HUDEP-2 (cell line): ENCODE measurements around the gene ZFR2.
"Not testable (repeated sequence)": the region's sequence is repeated elsewhere in the genome, so short reads cannot be mapped to it uniquely, and the experiment has no call there.

Experiments used
- DNase-seq, 76 experiments: peaks; one replicate each; lab custom pipeline; 2025; ENCODE audit not compliant: unreplicated experiment in 76 of 76; lab: John Stamatoyannopoulos, UW

ZFR2 gene

DNA sequence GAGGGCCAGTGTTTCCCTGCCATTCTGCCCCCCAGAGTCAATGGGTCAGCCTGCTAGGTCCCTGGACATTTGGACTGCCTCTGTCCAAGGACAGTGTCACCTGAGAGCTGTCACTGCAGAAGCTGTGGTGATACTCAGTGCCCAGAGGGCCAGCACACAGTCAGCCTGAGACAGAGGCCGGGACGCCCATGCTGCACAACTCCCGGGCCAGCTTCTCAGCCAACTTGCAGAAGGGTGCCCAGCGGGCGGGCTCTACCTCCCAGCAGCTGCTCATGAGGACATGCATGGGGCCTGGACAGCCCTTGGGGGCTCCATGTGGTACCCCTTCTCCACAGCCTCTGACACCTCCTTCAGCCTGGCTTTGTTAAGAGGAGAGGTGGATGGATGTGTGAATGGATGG, 93.0 kb downstream of the ZFR2 start:
- no peak for DNase-seq

- DNase-seq = no peak
Measured at GRCh38 chr19:3775374-3775711, 93.5 kb downstream of the ZFR2 start.

GRCh38 chr19:3774621-3775373, 94.0 kb downstream of the ZFR2 start:
- no peak for DNase-seq

DNA sequence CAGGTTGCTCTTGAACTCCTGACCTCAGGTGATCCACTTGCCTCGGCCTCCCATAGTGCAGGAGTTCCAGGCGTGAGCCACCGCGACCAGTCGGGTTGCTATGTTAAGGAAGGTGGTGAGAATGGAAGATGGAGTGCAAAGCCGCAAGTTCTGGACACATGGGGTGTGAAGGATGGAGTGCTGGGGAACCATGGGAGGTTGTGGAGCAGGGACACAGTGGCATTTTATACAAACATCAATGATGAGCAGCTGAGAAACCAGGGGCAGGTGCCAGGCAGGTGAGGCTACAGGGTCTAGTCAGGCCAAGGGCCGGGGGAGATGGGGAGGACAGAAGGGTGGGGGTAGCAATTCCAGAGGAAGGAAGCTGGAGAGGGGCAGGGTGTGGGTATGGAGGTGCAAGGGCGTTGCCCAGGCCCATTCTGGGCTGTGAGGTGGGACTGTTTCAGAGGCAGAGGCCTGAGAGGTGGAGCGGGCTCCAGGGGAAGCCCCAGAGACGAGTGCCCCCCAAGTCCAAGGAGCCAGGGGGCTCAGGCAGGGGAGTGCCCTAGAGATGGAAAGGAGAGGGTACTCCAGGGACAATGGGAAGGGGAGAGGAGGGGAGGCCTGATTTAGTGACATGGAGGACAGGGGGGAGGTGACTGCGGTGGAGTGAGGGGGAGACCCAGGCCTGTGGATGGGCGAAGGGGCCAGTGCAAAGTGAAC, 94.9 kb downstream of the ZFR2 start:
- DNase-seq = no peak

DNA sequence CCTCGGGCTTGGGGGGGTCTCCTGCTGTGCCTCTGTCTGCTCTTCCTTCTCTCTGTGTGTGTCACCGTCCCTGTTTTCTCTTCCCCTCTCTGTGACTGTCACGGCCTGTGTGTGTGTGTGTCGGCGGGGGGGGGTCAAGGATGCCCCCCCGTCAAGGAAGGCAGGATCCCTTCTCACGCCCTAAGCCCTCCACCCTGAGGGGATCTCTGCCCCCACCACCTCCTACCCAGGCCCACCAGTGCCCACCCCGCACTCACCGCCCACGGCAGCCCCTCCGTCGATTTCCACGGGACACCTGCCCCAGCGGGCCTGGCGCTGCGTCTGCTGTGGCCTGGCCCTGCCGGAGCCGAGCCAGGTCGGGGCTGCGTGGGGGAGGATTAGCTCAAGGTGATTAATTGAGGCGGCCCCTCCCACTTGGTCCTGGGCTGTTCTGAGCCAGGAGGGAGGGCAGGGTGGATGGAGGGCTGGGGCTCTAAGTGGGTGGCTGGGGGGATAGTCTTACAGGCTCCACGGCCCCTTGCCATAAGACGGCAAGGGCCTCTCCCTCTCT, 96.9 kb downstream of the ZFR2 start, which contains the start of gene RAX2:
Gene RAX2, minus strand, starts transcription at position 323 of the 550 bp plus-strand sequence. CDS start 486 bp downstream, outside the sequence.
- DNase-seq = no peak

GRCh38 chr19:3771000-3771905, 97.6 kb downstream of the ZFR2 start:
- DNase-seq = no peak

- no peak for DNase-seq
Measured at GRCh38 chr19:3770136-3770999, 98.5 kb downstream of the ZFR2 start.

DNA sequence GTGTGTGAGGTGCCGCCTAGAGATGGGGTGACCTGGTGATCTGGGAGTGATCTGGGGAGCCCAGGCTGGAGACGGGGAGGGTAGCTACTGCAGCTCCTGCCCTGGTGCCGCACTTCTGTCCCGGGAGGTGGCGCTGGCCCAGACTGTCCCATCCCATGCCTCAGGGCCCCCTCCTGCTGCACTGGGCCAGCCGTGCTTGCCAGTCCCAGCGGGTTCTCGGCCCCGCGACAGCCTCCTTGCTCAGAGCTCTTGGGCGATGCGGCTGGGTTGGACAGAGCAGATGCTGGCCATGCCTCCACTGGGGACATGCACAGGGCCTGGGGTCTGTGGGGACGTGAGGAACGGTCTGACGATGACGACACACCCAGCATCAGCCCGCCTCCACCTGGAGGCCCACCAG, 99.3 kb downstream of the ZFR2 start:
- DNase-seq = no peak

GRCh38 chr19:3768748-3769099, 100.1 kb downstream of the ZFR2 start:
- no peak for DNase-seq

DNA sequence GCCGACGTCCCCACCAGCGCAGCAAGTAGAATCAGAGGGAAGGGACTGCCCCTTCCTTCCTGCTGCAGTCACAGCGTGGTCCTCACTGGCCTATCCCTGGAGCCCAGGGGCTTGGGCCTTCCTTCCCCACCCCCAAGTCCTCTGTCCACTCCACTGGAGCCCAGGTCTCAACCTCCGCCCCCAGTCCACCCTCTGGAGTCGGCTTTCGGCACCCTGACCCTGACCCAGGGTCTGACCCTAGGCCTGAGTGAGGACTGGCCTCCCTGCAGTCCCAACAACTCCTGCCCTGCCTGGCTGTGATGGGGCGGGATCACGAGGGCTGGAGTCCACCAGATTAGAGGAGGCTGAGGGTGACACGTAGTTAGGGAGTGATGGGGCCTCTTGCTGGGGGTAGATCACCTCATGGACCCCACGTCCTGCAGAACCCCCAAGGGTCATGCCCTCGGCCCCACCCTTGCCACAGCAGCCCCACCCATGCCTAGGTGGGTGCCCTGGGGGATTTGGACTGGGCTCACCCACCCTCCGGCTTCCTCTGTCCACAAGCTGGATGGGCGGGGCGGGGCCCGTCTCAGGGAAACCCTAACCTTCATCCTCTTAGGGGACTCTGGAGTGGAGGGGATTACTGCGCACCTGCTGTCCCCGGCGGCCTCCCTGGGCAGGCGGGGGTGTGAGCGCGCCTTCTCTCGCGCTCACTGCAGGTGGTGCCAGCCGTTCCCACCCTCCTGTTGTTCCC, 100.7 kb downstream of the ZFR2 start:
- no peak for DNase-seq

- DNase-seq = no peak
Measured at GRCh38 chr19:3767050-3767449, 101.8 kb downstream of the ZFR2 start.

- no peak for DNase-seq
Measured at GRCh38 chr19:3766520-3766919, 102.3 kb downstream of the ZFR2 start.

GRCh38 chr19:3765757-3766156, 103.1 kb downstream of the ZFR2 start:
- not testable (repeated sequence) for DNase-seq

- DNase-seq = no peak
Measured at GRCh38 chr19:3765121-3765520, 103.7 kb downstream of the ZFR2 start.

GRCh38 chr19:3762501-3763459, 106.1 kb downstream of the ZFR2 start, which contains the start of gene MRPL54:
MRPL54 (plus strand) TSS chr19:3762682; CDS start chr19:3762701, 19 bp downstream.
- DNase-seq = peak; percentile 82 to 100 (median 100)

DNA sequence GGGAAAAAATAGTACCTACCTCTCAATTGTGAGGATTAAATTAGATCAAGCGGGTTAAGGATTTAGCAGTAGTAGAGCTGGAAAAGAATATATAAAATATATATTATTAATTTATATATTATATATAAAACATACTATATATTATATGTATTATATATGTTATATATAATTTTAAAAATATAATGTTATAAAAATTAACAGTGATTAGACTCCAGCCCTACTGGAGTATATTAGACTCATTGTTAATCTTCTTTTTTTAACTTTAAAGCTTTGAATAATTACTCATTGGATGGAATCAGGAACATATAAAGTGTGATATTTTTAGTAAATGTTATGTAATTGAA, 106.7 kb downstream of the ZFR2 start:
- DNase-seq = no peak

DNA sequence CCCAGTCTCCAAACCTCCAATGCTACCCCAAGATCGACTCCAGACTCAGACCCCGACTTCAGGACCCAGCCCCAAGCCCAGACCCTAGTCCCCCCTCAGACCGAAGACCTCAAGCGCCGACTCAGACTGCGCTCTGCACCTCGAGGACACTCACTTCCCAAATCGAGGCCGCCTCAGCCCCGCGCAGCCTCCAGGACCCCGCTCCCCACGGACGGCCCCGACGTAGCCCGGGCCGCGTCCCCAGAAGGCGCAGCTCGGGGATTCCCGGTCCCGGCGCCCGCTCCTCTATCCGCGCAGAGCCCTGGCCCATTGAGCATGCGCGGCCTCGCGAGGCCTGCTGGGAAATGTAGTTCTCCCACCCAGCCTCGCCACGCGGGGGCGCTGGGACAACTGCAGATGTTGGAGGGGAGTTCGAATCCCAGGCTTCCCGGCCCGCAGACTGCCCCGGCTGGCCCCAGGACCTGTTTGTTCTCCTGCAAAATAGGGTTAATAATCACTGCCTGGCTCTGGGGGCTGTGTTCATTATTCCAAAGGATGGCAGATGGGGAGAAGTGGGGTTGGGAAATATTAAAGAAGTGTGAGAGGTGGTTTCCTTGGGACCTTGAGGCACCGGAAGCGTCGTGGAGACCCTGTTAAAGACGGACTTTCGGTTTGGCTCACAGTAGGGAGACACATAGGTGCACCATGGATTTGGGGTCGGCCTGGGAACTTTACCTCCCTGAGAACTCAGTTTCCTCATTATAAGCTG, 107.3 kb downstream of the ZFR2 start, which contains the start of gene APBA3:
Gene APBA3, minus strand, starts transcription at position 311 of the 748 bp plus-strand sequence. CDS start 1,428 bp downstream, outside the sequence.
- DNase-seq = peak in 75 of 76 experiments; percentile 70 to 99 (median 95)
